Cardiac muscle cell (in vitro differentiated cells and primary cell): ENCODE measurements around the gene HSPB7. TPM values are rescaled to one million over a fixed set of nuclear protein-coding genes. Genes with fewer than 3 reads are reported as not detected.
"Not testable (repeated sequence)": the region's sequence is repeated elsewhere in the genome, so short reads cannot be mapped to it uniquely, and the experiment has no call there.

ENCODE experiments used
- DNase-seq, 2 donors: peaks; one replicate each; pipeline versions ENCODE4 v3.0.0 to v3.0.0-alpha.2; 2010 to 2017; ENCODE audit warnings: low read depth in 1 of 2, low spot score in 1 of 2
- H3K27ac ChIP-seq: fragments of 200-600 bp; sonication (generic); 2 replicates; pipeline ENCODE4 v1.5.1; 2016
- H3K27me3 ChIP-seq: fragments of 200-600 bp; sonication (generic); 2 replicates; pipeline ENCODE4 v1.6.0; 2016; ENCODE audit warnings: control low read depth
- H3K36me3 ChIP-seq: fragments of 200-600 bp; sonication (generic); 2 replicates; pipeline ENCODE4 v1.5.1; 2016; ENCODE audit warnings: control low read depth
- H3K4me1 ChIP-seq: fragments of 200-600 bp; sonication (generic); 2 replicates; pipeline ENCODE4 v1.8.1; 2017; ENCODE audit warnings: low read depth, mild to moderate bottlenecking, mixed run types
- H3K4me3 ChIP-seq: fragments of 200-600 bp; sonication (generic); 2 replicates; pipeline ENCODE4 v1.5.1; 2016; ENCODE audit warnings: mild to moderate bottlenecking
- H3K9me3 ChIP-seq: fragments of 200-600 bp; sonication (generic); 2 replicates; pipeline ENCODE4 v1.5.1; 2017; ENCODE audit warnings: low read depth, mild to moderate bottlenecking, control low read depth
- CTCF ChIP-seq: IDR thresholded peaks from 2 replicates; pipeline ENCODE4 v1.5.1; 2012; ENCODE audit warnings: low read depth, mild to moderate bottlenecking, low read length
- polyA plus RNA-seq: library from polyadenylated mRNA; unstranded; fragments of >200 nt; fragmentation: Nextera tagmentation; extraction: Ambion mirVana; gene quantifications from 2 replicates; pipeline ENCODE4 v1.2.1, GENCODE V29; 2016
- total RNA-seq: library from RNA; depleted of rRNA; stranded (reverse); fragments of >200 nt; gene quantifications from 2 replicates; pipeline ENCODE4 v1.2.3, GENCODE V29; 2016

The HSPB7 gene
- total and polyA plus RNA-seq, 2 experiments from 2014 or later: 509 to 2,165 TPM

GRCh38 chr1:16032388-16033102, 14.7 kb upstream of the HSPB7 start:
- no peaks in the 10 kb centered on the region for H3K36me3 ChIP-seq
- no peak overlapping the region for H3K4me3 ChIP-seq
- no peak overlapping the region for H3K27ac ChIP-seq
- no peaks in the 10 kb centered on the region for H3K27me3 ChIP-seq
- H3K4me1 ChIP-seq: no peaks in the 10 kb centered on the region
- peak; percentile 90 to 96 for DNase-seq
- no peaks in the 10 kb centered on the region for H3K9me3 ChIP-seq
- TF ChIP-seq CTCF: peak; percentile 96

- H3K4me3 ChIP-seq: no peak overlapping the region
- DNase-seq: no peak
- no peaks in the 10 kb centered on the region for H3K27me3 ChIP-seq
- no peaks in the 10 kb centered on the region for H3K9me3 ChIP-seq
- H3K4me1 ChIP-seq: peaks cover 7% of the 10 kb centered on the region
- no peak for TF ChIP-seq CTCF
- H3K27ac ChIP-seq: no peak overlapping the region
- no peaks in the 10 kb centered on the region for H3K36me3 ChIP-seq
These were observed 13.7 kb upstream of the HSPB7 start for GRCh38 chr1:16031551-16031950.

- TF ChIP-seq CTCF: no peak
- Histone ChIP-seq H3K9me3 (no peaks in the 10 kb centered on the region), H3K27ac (no peak overlapping the region), H3K4me1 (peaks cover 7% of the 10 kb centered on the region), H3K4me3 (no peak overlapping the region), H3K36me3 (no peaks in the 10 kb centered on the region), H3K27me3 (no peaks in the 10 kb centered on the region)
- DNase-seq: no peak
These were observed 11.4 kb upstream of the HSPB7 start for GRCh38 chr1:16029288-16029687.

- DNase-seq, H3K9me3 ChIP-seq, H3K4me1 ChIP-seq, H3K36me3 ChIP-seq, H3K27me3 ChIP-seq, H3K27ac ChIP-seq, H3K4me3 ChIP-seq: not testable (repeated sequence)
These were observed 11.1 kb upstream of the HSPB7 start for GRCh38 chr1:16029003-16029268.

GRCh38 chr1:16028237-16029002, 10.6 kb upstream of the HSPB7 start:
- Histone ChIP-seq H3K4me1 (peaks cover 7% of the 10 kb centered on the region), H3K9me3 (no peaks in the 10 kb centered on the region), H3K27ac (no peak overlapping the region), H3K36me3 (no peaks in the 10 kb centered on the region), H3K4me3 (no peak overlapping the region), H3K27me3 (no peaks in the 10 kb centered on the region)
- TF ChIP-seq CTCF: no peak
- DNase-seq: no peak
